ENCODE measurements around the gene ERCC2.

Gene ERCC2

GRCh38 chr19:45358213-45358792 lies 12.1 kb downstream of the ERCC2 start:
- H3K4me3 ChIP-seq (ENCODE audit: low read length) = no peak overlapping the region
- DNase-seq (ENCODE audit: low read depth, low spot score) = no peak

- DNase-seq (ENCODE audit: low read depth, low spot score) = no peak
These were observed 13.0 kb downstream of the ERCC2 start for GRCh38 chr19:45357445-45357783.

GRCh38 chr19:45356760-45357444 lies 13.5 kb downstream of the ERCC2 start:
- DNase-seq (ENCODE audit: low read depth, low spot score) = no peak
- H3K4me3 ChIP-seq (ENCODE audit: low read length) = no peak overlapping the region

More at GRCh38 chr19:45357445-45357783, 13.0 kb downstream of the ERCC2 start:
- no peak overlapping the region for H3K4me3 ChIP-seq (ENCODE audit: low read length)

GRCh38 chr19:45355910-45356309 lies 14.5 kb downstream of the ERCC2 start:
- no peak overlapping the region for H3K4me3 ChIP-seq (ENCODE audit: low read length)
- DNase-seq (ENCODE audit: low read depth, low spot score) = no peak

- H3K4me3 ChIP-seq (ENCODE audit: low read length) = no peak overlapping the region
- DNase-seq (ENCODE audit: low read depth, low spot score) = no peak
These were observed 15.0 kb downstream of the ERCC2 start for GRCh38 chr19:45355402-45355801.

- H3K4me3 ChIP-seq (ENCODE audit: low read length) = no peak overlapping the region
- DNase-seq (ENCODE audit: low read depth, low spot score) = no peak
These were observed 16.0 kb downstream of the ERCC2 start for GRCh38 chr19:45354241-45354842.

GRCh38 chr19:45352914-45353796 lies 17.2 kb downstream of the ERCC2 start:
- DNase-seq (ENCODE audit: low read depth, low spot score) = no peak

GRCh38 chr19:45352471-45352870 lies 17.9 kb downstream of the ERCC2 start:
- DNase-seq (ENCODE audit: low read depth, low spot score) = no peak
- no peak overlapping the region for H3K4me3 ChIP-seq (ENCODE audit: low read length)

More at GRCh38 chr19:45352914-45353796, 17.2 kb downstream of the ERCC2 start:
- no peak overlapping the region for H3K4me3 ChIP-seq (ENCODE audit: low read length)

- H3K4me3 ChIP-seq (ENCODE audit: low read length) = no peak overlapping the region
- no peak for DNase-seq (ENCODE audit: low read depth, low spot score)
These were observed 18.3 kb downstream of the ERCC2 start for GRCh38 chr19:45352062-45352461.

- DNase-seq (ENCODE audit: low read depth, low spot score) = no peak
- H3K4me3 ChIP-seq (ENCODE audit: low read length) = no peak overlapping the region
These were observed 18.9 kb downstream of the ERCC2 start for GRCh38 chr19:45351401-45351952.

GRCh38 chr19:45350477-45351058 lies 19.8 kb downstream of the ERCC2 start:
- no peak for DNase-seq (ENCODE audit: low read depth, low spot score)
- H3K4me3 ChIP-seq (ENCODE audit: low read length) = no peak overlapping the region

GRCh38 chr19:45349430-45349941 lies 20.9 kb downstream of the ERCC2 start:
- no peak overlapping the region for H3K4me3 ChIP-seq (ENCODE audit: low read length)
- DNase-seq (ENCODE audit: low read depth, low spot score) = no peak

- DNase-seq (ENCODE audit: low read depth, low spot score) = no peak
- H3K4me3 ChIP-seq (ENCODE audit: low read length) = no peak overlapping the region
These were observed 21.3 kb downstream of the ERCC2 start for GRCh38 chr19:45349126-45349415.

- DNase-seq (ENCODE audit: low read depth, low spot score) = no peak
- no peak overlapping the region for H3K4me3 ChIP-seq (ENCODE audit: low read length)
These were observed 21.8 kb downstream of the ERCC2 start for GRCh38 chr19:45348367-45349125.

- no peak overlapping the region for H3K4me3 ChIP-seq (ENCODE audit: low read length)
- DNase-seq (ENCODE audit: low read depth, low spot score) = no peak
These were observed 22.6 kb downstream of the ERCC2 start for GRCh38 chr19:45347570-45348366.

GRCh38 chr19:45346449-45346848 lies 23.9 kb downstream of the ERCC2 start:
- no peak overlapping the region for H3K4me3 ChIP-seq (ENCODE audit: low read length)
- DNase-seq (ENCODE audit: low read depth, low spot score) = no peak

GRCh38 chr19:45345506-45345860 lies 24.9 kb downstream of the ERCC2 start:
- no peak for DNase-seq (ENCODE audit: low read depth, low spot score)
- no peak overlapping the region for H3K4me3 ChIP-seq (ENCODE audit: low read length)

All from Jurkat, Clone E6-1 (cell line).